ENCODE measurements around the gene OR10A2. TPM values are rescaled to one million over a fixed set of nuclear protein-coding genes. Genes with fewer than 3 reads are reported as not detected.

The OR10A2 gene
- total RNA-seq, 1 experiment from 2014 or later = not detected

DNA sequence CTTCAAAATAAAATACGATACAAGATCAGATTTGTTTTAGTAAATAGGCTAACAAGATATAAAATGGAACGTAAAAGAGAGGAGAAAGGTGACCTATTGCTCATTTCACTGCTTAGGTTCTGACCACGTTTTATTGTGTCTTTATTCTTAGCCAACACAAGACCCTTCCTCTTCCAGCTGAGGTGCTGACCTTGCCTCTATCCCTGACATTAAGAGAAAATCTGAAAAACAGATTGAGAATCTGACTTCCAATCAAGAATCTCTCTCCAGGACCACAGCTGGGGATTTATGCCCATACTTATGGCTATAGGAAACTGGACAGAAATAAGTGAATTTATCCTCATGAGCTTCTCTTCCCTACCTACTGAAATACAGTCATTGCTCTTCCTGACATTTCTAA lies 17.5 kb upstream of the OR10A2 start, which contains the start of gene OR10A5:
Gene OR10A5, plus strand, starts transcription at position 301 of the 400 bp plus-strand sequence. Its CDS starts 0 bp downstream, at position 301.
- CTCF ChIA-PET = no interaction called here
- DNase-seq (ENCODE audit: low spot score) (no peak), ATAC-seq (no peak)
- Mint-ChIP-seq H3K27me3 (ENCODE audit: low read depth) (no peaks in the 10 kb centered on the region), H3K36me3 (peaks cover 4% of the 10 kb centered on the region; the same call in 1 of the 2 replicates), H3K4me3 (no peak within 1 kb of the TSS), H3K9me3 (peaks cover 48% of the 10 kb centered on the region), H3K4me1 (peaks cover 24% of the 10 kb centered on the region), H3K27ac (no peak within 1 kb of the TSS)
- POLR2A ChIA-PET = interaction anchor here (0.5 kb wide), 1 partner anchor 143 kb away, joined by 3 read pairs; no protein-coding TSS in a partner anchor
- TF ChIP-seq ZNF671 (CRISPR knock-in tag; IDR thresholded peaks at IDR 0.05) = no peak
- TF ChIP-seq, protein P1, sequence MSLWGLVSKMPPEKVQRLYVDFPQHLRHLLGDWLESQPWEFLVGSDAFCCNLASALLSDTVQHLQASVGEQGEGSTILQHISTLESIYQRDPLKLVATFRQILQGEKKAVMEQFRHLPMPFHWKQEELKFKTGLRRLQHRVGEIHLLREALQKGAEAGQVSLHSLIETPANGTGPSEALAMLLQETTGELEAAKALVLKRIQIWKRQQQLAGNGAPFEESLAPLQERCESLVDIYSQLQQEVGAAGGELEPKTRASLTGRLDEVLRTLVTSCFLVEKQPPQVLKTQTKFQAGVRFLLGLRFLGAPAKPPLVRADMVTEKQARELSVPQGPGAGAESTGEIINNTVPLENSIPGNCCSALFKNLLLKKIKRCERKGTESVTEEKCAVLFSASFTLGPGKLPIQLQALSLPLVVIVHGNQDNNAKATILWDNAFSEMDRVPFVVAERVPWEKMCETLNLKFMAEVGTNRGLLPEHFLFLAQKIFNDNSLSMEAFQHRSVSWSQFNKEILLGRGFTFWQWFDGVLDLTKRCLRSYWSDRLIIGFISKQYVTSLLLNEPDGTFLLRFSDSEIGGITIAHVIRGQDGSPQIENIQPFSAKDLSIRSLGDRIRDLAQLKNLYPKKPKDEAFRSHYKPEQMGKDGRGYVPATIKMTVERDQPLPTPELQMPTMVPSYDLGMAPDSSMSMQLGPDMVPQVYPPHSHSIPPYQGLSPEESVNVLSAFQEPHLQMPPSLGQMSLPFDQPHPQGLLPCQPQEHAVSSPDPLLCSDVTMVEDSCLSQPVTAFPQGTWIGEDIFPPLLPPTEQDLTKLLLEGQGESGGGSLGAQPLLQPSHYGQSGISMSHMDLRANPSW (CRISPR knock-in tag; conservative IDR thresholded peaks at IDR 0.05; ENCODE audit: low read depth) = no peak
- TF ChIP-seq, protein P2, sequence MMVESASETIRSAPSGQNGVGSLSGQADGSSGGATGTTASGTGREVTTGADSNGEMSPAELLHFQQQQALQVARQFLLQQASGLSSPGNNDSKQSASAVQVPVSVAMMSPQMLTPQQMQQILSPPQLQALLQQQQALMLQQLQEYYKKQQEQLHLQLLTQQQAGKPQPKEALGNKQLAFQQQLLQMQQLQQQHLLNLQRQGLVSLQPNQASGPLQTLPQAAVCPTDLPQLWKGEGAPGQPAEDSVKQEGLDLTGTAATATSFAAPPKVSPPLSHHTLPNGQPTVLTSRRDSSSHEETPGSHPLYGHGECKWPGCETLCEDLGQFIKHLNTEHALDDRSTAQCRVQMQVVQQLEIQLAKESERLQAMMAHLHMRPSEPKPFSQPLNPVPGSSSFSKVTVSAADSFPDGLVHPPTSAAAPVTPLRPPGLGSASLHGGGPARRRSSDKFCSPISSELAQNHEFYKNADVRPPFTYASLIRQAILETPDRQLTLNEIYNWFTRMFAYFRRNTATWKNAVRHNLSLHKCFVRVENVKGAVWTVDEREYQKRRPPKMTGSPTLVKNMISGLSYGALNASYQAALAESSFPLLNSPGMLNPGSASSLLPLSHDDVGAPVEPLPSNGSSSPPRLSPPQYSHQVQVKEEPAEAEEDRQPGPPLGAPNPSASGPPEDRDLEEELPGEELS (CRISPR knock-in tag; IDR thresholded peaks at IDR 0.05) = no peak
- no peak for TF ChIP-seq ZNF219 (CRISPR knock-in tag; IDR thresholded peaks at IDR 0.05; ENCODE audit: borderline replicate concordance)
- no peak for TF ChIP-seq ZNF416 (CRISPR knock-in tag; IDR thresholded peaks at IDR 0.05)
- no peak for TF ChIP-seq NFATC4 (CRISPR knock-in tag; IDR thresholded peaks at IDR 0.05)
- TF ChIP-seq, protein P3, sequence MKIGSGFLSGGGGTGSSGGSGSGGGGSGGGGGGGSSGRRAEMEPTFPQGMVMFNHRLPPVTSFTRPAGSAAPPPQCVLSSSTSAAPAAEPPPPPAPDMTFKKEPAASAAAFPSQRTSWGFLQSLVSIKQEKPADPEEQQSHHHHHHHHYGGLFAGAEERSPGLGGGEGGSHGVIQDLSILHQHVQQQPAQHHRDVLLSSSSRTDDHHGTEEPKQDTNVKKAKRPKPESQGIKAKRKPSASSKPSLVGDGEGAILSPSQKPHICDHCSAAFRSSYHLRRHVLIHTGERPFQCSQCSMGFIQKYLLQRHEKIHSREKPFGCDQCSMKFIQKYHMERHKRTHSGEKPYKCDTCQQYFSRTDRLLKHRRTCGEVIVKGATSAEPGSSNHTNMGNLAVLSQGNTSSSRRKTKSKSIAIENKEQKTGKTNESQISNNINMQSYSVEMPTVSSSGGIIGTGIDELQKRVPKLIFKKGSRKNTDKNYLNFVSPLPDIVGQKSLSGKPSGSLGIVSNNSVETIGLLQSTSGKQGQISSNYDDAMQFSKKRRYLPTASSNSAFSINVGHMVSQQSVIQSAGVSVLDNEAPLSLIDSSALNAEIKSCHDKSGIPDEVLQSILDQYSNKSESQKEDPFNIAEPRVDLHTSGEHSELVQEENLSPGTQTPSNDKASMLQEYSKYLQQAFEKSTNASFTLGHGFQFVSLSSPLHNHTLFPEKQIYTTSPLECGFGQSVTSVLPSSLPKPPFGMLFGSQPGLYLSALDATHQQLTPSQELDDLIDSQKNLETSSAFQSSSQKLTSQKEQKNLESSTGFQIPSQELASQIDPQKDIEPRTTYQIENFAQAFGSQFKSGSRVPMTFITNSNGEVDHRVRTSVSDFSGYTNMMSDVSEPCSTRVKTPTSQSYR (CRISPR knock-in tag; IDR thresholded peaks at IDR 0.05) = no peak
- no peak for TF ChIP-seq RELA (CRISPR knock-in tag; IDR thresholded peaks at IDR 0.05; ENCODE audit: borderline replicate concordance)
- no peak for TF ChIP-seq OVOL2 (CRISPR knock-in tag; IDR thresholded peaks at IDR 0.05; ENCODE audit: borderline replicate concordance)
- no peak for TF ChIP-seq SOX15 (CRISPR knock-in tag; IDR thresholded peaks at IDR 0.05)
- TF ChIP-seq, protein P4, sequence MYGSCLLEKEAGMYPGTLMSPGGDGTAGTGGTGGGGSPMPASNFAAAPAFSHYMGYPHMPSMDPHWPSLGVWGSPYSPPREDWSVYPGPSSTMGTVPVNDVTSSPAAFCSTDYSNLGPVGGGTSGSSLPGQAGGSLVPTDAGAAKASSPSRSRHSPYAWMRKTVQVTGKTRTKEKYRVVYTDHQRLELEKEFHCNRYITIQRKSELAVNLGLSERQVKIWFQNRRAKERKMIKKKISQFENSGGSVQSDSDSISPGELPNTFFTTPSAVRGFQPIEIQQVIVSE (CRISPR knock-in tag; IDR thresholded peaks at IDR 0.05; ENCODE audit: borderline replicate concordance) = no peak
- TF ChIP-seq ZNF121 (CRISPR knock-in tag; IDR thresholded peaks at IDR 0.05) = no peak

DNA sequence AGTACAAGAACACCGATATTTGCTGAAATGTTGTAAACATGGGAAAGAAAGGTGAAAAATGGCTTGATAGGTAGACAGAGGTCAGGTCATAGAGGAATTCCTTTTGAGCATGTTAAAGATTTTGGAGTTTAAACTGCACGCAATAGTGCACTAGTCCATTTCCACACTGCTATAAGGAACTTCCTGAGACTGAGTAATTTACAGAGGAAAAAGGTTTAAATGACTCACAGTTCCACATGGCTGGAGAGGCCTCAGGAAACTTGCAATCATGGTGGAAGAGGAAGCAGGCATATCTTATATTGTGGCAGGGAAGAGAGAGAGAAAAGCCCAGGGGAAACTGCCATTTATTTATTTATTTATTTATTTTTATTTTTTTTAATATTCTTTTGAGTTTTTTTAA lies 12.3 kb upstream of the OR10A2 start:
- POLR2A ChIA-PET = no interaction called here
- H3K27me3 Mint-ChIP-seq (ENCODE audit: low read depth) = no peaks in the 10 kb centered on the region
- CTCF ChIA-PET = no interaction called here
- peaks cover 11% of the 10 kb centered on the region for H3K4me1 Mint-ChIP-seq
- DNase-seq (ENCODE audit: low spot score) = no peak
- no peak for ATAC-seq
- no peak overlapping the region for H3K27ac Mint-ChIP-seq
- H3K9me3 Mint-ChIP-seq = peaks cover 65% of the 10 kb centered on the region
- H3K4me3 Mint-ChIP-seq = no peak overlapping the region
- H3K36me3 Mint-ChIP-seq = peaks cover 21% of the 10 kb centered on the region
- TF ChIP-seq, protein P5, sequence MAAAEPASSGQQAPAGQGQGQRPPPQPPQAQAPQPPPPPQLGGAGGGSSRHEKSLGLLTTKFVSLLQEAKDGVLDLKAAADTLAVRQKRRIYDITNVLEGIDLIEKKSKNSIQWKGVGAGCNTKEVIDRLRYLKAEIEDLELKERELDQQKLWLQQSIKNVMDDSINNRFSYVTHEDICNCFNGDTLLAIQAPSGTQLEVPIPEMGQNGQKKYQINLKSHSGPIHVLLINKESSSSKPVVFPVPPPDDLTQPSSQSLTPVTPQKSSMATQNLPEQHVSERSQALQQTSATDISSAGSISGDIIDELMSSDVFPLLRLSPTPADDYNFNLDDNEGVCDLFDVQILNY (CRISPR knock-in tag; IDR thresholded peaks at IDR 0.05) = no peak
- TF ChIP-seq GRHL2 (CRISPR knock-in tag; IDR thresholded peaks at IDR 0.05; ENCODE audit: insufficient replicate concordance, severe bottlenecking) (no peak), ETV6 (CRISPR knock-in tag; IDR thresholded peaks at IDR 0.05) (no peak), GABPB1 (CRISPR knock-in tag; IDR thresholded peaks at IDR 0.05) (no peak), ZNF317 (CRISPR knock-in tag; IDR thresholded peaks at IDR 0.05; ENCODE audit: borderline replicate concordance, low read depth) (no peak), ZNF121 (CRISPR knock-in tag; IDR thresholded peaks at IDR 0.05) (no peak)
- TF ChIP-seq, protein P6, sequence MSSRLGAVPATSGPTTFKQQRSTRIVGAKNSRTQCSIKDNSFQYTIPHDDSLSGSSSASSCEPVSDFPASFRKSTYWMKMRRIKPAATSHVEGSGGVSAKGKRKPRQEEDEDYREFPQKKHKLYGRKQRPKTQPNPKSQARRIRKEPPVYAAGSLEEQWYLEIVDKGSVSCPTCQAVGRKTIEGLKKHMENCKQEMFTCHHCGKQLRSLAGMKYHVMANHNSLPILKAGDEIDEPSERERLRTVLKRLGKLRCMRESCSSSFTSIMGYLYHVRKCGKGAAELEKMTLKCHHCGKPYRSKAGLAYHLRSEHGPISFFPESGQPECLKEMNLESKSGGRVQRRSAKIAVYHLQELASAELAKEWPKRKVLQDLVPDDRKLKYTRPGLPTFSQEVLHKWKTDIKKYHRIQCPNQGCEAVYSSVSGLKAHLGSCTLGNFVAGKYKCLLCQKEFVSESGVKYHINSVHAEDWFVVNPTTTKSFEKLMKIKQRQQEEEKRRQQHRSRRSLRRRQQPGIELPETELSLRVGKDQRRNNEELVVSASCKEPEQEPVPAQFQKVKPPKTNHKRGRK (CRISPR knock-in tag; IDR thresholded peaks at IDR 0.05; ENCODE audit: borderline replicate concordance) = no peak
- TF ChIP-seq, protein P7, sequence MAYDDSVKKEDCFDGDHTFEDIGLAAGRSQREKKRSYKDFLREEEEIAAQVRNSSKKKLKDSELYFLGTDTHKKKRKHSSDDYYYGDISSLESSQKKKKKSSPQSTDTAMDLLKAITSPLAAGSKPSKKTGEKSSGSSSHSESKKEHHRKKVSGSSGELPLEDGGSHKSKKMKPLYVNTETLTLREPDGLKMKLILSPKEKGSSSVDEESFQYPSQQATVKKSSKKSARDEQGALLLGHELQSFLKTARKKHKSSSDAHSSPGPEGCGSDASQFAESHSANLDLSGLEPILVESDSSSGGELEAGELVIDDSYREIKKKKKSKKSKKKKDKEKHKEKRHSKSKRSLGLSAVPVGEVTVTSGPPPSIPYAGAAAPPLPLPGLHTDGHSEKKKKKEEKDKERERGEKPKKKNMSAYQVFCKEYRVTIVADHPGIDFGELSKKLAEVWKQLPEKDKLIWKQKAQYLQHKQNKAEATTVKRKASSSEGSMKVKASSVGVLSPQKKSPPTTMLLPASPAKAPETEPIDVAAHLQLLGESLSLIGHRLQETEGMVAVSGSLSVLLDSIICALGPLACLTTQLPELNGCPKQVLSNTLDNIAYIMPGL (CRISPR knock-in tag; IDR thresholded peaks at IDR 0.05) = no peak
- TF ChIP-seq, protein P8, sequence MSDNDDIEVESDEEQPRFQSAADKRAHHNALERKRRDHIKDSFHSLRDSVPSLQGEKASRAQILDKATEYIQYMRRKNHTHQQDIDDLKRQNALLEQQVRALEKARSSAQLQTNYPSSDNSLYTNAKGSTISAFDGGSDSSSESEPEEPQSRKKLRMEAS (CRISPR knock-in tag; IDR thresholded peaks at IDR 0.05) = no peak
